Left ventricle myocardium inferior (tissue), 1 donor: ENCODE measurements around the gene BRI3BP. TPM values are rescaled to one million over a fixed set of nuclear protein-coding genes. Genes with fewer than 3 reads are reported as not detected.
"Not testable (repeated sequence)": the region's sequence is repeated elsewhere in the genome, so short reads cannot be mapped to it uniquely, and the experiment has no call there.

ENCODE experiments used
- DNase-seq: peaks from one replicate; pipeline ENCODE4 v3.0.0-alpha.2; 2020
- H3K27ac ChIP-seq: fragments of 200-600 bp; replicated peaks from 2 replicates; pipeline ENCODE4 v1.8.0; 2021
- H3K27me3 ChIP-seq: fragments of 200-600 bp; 2 replicates; pipeline ENCODE4 v1.8.0; 2021; ENCODE audit warnings: low read depth
- H3K36me3 ChIP-seq: fragments of 200-600 bp; 2 replicates; pipeline ENCODE4 v1.8.0; 2021
- H3K4me1 ChIP-seq: fragments of 200-600 bp; 2 replicates; pipeline ENCODE4 v1.8.0; 2021
- H3K4me3 ChIP-seq: fragments of 200-600 bp; 2 replicates; pipeline ENCODE4 v1.8.0; 2021; ENCODE audit warnings: mild to moderate bottlenecking, moderate library complexity
- H3K9me3 ChIP-seq: fragments of 200-600 bp; replicated peaks from 2 replicates; pipeline ENCODE4 v1.8.0; 2021
- intact Hi-C: fragments of 100-400 bp; cut with micrococcal nuclease; formaldehyde crosslinking; loops from one replicate; pipeline ENCODE4 v1.11.0; 2022
- total RNA-seq: library from RNA; stranded (reverse); fragmentation: NEBNext Ultra II Directional; extraction: Animal tissue kit (Norgen Biotek cat#: 25700); gene quantifications from one replicate; pipeline ENCODE4 v1.2.1, GENCODE V29; 2021
- TF ChIP-seq, protein P1 (sequence below): fragments of 200-600 bp; IDR thresholded peaks from 2 replicates; pipeline ENCODE4 v1.8.0; 2021; ENCODE audit warnings: antibody characterized with exemption, mild to moderate bottlenecking, borderline replicate concordance
- donor health status: DM: no; HTN: yes; CAD: no; lungs with severe emphysema.

The BRI3BP gene
- total RNA-seq, 1 donor from 2014 or later = 4.3 TPM

DNA sequence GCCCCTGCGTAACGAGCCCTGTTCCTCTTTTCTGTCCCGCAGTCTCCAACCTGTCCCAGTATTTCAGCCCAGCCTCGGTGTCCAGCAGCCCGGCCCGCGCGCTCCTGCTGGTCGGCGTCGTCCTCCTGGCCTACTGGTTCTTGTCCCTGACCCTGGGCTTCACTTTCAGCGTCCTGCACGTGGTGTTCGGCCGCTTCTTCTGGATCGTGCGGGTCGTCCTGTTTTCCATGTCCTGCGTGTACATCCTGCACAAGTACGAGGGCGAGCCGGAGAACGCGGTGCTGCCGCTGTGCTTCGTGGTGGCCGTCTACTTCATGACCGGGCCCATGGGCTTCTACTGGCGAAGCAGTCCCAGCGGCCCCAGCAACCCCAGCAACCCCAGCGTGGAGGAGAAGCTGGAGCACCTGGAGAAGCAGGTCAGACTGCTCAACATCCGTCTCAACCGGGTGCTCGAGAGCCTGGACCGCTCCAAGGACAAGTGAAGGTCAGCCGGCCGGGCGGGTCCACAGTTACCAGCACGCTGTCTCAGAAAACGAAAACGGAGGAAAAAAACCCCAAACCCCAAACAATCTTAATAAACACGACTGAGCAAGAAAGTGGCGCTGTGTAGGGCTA is 31.6 kb downstream of the BRI3BP start:
- Histone ChIP-seq H3K4me3 (no peak overlapping the region), H3K27ac (no peak overlapping the region), H3K36me3 (no peaks in the 10 kb centered on the region), H3K4me1 (no peaks in the 10 kb centered on the region), H3K27me3 (no peaks in the 10 kb centered on the region), H3K9me3 (no peaks in the 10 kb centered on the region)
- TF ChIP-seq, protein P1, sequence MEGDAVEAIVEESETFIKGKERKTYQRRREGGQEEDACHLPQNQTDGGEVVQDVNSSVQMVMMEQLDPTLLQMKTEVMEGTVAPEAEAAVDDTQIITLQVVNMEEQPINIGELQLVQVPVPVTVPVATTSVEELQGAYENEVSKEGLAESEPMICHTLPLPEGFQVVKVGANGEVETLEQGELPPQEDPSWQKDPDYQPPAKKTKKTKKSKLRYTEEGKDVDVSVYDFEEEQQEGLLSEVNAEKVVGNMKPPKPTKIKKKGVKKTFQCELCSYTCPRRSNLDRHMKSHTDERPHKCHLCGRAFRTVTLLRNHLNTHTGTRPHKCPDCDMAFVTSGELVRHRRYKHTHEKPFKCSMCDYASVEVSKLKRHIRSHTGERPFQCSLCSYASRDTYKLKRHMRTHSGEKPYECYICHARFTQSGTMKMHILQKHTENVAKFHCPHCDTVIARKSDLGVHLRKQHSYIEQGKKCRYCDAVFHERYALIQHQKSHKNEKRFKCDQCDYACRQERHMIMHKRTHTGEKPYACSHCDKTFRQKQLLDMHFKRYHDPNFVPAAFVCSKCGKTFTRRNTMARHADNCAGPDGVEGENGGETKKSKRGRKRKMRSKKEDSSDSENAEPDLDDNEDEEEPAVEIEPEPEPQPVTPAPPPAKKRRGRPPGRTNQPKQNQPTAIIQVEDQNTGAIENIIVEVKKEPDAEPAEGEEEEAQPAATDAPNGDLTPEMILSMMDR = no peak
- no peak for DNase-seq
- intact Hi-C loops = no loop called here

DNA sequence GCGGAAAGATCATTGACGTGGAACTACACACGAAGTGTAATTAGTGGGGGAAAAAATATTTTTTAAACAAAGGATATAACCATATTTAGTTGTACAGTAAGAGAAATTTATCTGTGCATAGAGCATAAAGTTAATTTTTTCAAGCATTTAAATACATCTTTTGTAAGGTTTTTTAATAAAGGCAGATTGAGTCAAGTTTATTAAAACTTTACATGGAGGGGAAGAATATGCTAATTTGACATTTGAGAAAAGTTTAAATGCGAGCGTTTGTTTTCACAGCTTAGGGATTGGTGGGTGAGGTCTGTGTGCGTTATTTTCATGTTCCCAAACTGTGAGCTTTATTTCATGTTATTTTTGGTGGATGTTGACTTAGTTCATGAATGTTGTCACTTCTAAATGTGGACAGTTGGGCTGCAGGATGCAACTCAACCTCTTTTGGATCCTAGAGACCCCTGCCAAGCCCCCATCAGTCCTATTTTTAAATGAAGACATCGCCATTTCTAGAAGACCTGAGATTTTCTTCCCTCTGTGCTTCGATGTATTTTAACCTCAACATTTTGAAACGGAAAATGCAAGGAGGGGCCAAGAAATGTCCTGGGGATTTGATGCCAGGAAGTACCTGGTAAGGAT is 32.3 kb downstream of the BRI3BP start:
- intact Hi-C loops = no loop called here
- no peak for DNase-seq
- Histone ChIP-seq H3K9me3 (no peaks in the 10 kb centered on the region), H3K27me3 (no peaks in the 10 kb centered on the region), H3K27ac (no peak overlapping the region), H3K4me1 (no peaks in the 10 kb centered on the region), H3K4me3 (no peak overlapping the region), H3K36me3 (no peaks in the 10 kb centered on the region)
- TF ChIP-seq, protein P1 = no peak

DNA sequence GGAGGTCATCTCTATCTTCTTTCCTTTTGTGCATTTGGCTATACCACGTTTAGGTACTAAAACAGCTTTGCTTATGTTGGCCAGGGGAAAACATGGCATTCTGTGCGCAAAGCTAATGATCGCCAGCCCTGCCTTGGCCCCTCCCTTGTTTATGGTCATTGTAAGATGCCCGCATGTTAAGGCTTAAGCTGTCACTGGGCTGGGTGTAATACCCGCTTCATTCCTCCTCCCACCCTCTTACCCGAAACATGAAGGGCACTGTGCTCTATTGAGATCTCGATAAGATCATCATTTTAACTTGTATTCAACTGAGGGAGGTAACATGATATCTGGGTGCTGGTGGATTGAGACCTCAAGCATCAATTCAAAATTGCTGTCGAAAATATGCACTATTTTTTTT is 34.7 kb downstream of the BRI3BP start:
- Histone ChIP-seq H3K9me3 (no peaks in the 10 kb centered on the region), H3K27me3 (no peaks in the 10 kb centered on the region), H3K4me1 (no peaks in the 10 kb centered on the region), H3K4me3 (no peak overlapping the region), H3K36me3 (no peaks in the 10 kb centered on the region), H3K27ac (no peak overlapping the region)
- DNase-seq = no peak
- TF ChIP-seq, protein P1 = no peak
- intact Hi-C loops = no loop called here

DNA sequence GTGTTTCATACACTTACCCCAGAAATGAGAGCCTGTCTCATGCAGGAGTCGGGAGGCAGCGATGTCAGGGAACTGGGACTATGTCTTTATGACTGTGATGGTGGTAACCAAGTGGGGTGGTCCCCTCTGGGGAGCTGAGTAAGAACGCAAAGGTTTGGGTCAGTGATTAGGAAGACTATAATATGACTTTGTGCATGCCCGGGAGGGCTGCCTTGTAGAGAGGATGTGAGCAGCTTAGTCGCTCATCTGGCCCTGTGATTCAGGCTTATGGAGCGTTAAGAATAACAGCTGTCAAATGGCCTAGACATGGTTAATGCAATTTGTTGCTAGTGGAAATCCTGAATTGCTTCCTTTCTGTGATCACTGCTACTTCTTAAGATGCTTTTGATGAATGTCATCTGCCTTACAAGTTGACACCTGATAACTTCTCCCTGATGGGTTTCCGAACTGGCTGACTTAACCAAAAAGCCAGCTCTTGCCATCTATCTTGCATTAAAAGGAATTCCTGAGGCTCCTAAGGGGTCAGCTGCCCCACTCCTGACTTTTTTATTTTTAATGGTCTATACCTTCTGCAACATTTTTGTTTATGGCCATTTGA is 36.4 kb downstream of the BRI3BP start:
- DNase-seq = no peak
- H3K36me3 ChIP-seq = no peaks in the 10 kb centered on the region
- H3K4me3 ChIP-seq = no peak overlapping the region
- TF ChIP-seq, protein P1 = no peak
- no peak overlapping the region for H3K27ac ChIP-seq
- H3K27me3 ChIP-seq = no peaks in the 10 kb centered on the region
- intact Hi-C loops = no loop called here
- no peaks in the 10 kb centered on the region for H3K4me1 ChIP-seq
- H3K9me3 ChIP-seq = peaks cover 4% of the 10 kb centered on the region

DNA sequence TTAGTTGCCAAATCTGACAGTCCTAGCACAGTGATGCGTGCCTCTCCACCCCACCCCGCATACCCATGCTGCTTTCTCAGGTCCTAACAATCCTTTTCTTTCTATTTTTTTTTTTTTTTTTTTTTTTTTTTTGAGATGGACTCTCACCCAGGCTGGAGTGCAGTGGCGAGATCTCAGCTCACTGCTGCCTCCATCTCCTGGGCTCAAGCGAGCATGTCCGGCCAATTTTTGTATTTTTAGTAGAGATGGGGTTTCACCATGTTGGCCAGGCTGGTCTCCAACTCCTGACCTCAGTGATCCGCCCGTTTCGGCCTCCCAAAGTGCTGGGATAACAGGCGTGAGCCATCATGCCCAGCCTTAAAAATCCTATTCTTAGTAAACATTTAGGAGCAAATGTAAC is 38.0 kb downstream of the BRI3BP start:
- H3K9me3 ChIP-seq, H3K27me3 ChIP-seq, DNase-seq, H3K36me3 ChIP-seq, H3K4me3 ChIP-seq, intact Hi-C loops, H3K27ac ChIP-seq, H3K4me1 ChIP-seq: not testable (repeated sequence)
